ENCODE data around the gene HAPLN1. TPM values are rescaled to one million over a fixed set of nuclear protein-coding genes. Genes with fewer than 3 reads are reported as not detected.

The HAPLN1 gene
- total RNA-seq, 2 experiments from 2014 or later, result not detected

DNA sequence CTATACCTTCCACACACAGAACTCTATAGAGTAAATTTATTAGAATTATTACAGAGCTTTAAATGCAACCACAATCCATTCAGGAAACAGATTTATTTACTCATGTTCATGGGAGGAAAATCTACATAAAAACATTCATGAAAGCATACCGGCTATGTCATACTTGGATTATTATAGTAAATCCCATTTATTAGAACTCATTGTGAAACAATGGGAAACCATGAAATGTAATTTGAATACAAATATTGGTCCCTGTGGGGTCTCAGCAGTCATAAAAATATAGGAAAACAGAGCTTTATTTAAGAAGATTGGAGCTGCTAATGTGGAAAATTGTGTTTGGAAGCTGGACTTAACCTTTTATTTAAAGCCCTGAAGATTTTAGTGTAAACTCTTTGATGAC, 80.7 kb downstream of the HAPLN1 start:
- DNase-seq (no peak), ATAC-seq (no peak)
- H3K36me3 Mint-ChIP-seq (ENCODE audit: low read depth), result no peaks in the 10 kb centered on the region
- no peak overlapping the region for H3K27ac Mint-ChIP-seq
- H3K27me3 Mint-ChIP-seq, result no peaks in the 10 kb centered on the region
- TF ChIP-seq, protein P1, sequence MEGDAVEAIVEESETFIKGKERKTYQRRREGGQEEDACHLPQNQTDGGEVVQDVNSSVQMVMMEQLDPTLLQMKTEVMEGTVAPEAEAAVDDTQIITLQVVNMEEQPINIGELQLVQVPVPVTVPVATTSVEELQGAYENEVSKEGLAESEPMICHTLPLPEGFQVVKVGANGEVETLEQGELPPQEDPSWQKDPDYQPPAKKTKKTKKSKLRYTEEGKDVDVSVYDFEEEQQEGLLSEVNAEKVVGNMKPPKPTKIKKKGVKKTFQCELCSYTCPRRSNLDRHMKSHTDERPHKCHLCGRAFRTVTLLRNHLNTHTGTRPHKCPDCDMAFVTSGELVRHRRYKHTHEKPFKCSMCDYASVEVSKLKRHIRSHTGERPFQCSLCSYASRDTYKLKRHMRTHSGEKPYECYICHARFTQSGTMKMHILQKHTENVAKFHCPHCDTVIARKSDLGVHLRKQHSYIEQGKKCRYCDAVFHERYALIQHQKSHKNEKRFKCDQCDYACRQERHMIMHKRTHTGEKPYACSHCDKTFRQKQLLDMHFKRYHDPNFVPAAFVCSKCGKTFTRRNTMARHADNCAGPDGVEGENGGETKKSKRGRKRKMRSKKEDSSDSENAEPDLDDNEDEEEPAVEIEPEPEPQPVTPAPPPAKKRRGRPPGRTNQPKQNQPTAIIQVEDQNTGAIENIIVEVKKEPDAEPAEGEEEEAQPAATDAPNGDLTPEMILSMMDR (IDR thresholded peaks at IDR 0.05), result no peak
- CTCF ChIA-PET, result no interaction called here
- H3K4me1 Mint-ChIP-seq (ENCODE audit: low read depth), result no peaks in the 10 kb centered on the region
- POLR2A ChIA-PET, result no interaction called here
- intact Hi-C loops (cut with micrococcal nuclease), result no loop called here
- H3K4me3 Mint-ChIP-seq, result no peak overlapping the region
- H3K9me3 Mint-ChIP-seq, result no peaks in the 10 kb centered on the region

DNA sequence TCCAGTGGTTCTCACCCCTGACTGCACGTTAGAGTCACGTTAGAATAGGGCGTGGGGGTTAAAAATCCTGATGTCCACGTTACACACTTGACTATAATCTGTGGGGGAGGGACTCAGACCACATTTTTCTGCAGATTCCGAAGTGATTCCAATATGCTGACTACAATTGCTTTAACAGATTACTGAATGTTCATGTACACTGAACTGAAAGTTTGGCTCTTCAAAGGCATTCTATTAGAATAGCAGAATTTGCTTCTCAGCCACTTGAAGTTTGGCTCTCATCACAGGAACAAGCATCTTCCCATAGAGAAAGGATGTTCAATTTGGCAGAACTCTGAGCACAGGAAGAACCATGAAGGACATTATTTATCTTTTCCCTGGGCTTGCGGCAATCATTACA, 84.5 kb downstream of the HAPLN1 start:
- ATAC-seq, result no peak
- TF ChIP-seq, protein P1 (IDR thresholded peaks at IDR 0.05), result no peak
- no peaks in the 10 kb centered on the region for H3K4me1 Mint-ChIP-seq (ENCODE audit: low read depth)
- H3K4me3 Mint-ChIP-seq, result no peak overlapping the region
- CTCF ChIA-PET, result no interaction called here
- no peak for DNase-seq
- POLR2A ChIA-PET, result no interaction called here
- H3K27ac Mint-ChIP-seq, result no peak overlapping the region
- intact Hi-C loops (cut with micrococcal nuclease), result no loop called here
- H3K36me3 Mint-ChIP-seq (ENCODE audit: low read depth), result no peaks in the 10 kb centered on the region
- no peaks in the 10 kb centered on the region for H3K9me3 Mint-ChIP-seq
- H3K27me3 Mint-ChIP-seq, result no peaks in the 10 kb centered on the region

DNA sequence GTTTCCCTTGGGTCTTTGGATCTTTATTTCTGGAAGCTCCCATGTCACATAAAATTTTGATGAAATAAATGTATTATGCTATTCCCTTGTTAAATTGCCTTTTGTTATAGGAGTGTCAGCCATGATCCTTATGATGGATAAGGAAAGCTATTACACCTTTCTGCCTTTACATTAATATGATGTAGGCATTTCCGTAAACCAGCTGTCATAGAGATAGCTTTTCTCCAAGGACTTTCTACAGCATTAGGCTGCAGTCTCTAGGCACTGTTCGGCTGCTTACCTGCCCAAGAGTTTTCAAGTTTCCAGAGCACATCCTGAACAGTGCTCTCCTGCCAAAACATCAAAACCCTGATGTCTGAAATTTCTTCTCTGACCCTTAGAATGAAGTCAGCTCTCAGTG, 87.4 kb downstream of the HAPLN1 start:
- ATAC-seq (no peak), DNase-seq (no peak)
- no peak overlapping the region for H3K4me3 Mint-ChIP-seq
- TF ChIP-seq, protein P1 (IDR thresholded peaks at IDR 0.05), result no peak
- POLR2A ChIA-PET, result no interaction called here
- CTCF ChIA-PET, result no interaction called here
- H3K4me1 Mint-ChIP-seq (ENCODE audit: low read depth), result no peaks in the 10 kb centered on the region
- H3K36me3 Mint-ChIP-seq (ENCODE audit: low read depth), result no peaks in the 10 kb centered on the region
- intact Hi-C loops (cut with micrococcal nuclease), result no loop called here
- H3K9me3 Mint-ChIP-seq, result no peaks in the 10 kb centered on the region
- H3K27me3 Mint-ChIP-seq, result no peaks in the 10 kb centered on the region
- no peak overlapping the region for H3K27ac Mint-ChIP-seq

DNA sequence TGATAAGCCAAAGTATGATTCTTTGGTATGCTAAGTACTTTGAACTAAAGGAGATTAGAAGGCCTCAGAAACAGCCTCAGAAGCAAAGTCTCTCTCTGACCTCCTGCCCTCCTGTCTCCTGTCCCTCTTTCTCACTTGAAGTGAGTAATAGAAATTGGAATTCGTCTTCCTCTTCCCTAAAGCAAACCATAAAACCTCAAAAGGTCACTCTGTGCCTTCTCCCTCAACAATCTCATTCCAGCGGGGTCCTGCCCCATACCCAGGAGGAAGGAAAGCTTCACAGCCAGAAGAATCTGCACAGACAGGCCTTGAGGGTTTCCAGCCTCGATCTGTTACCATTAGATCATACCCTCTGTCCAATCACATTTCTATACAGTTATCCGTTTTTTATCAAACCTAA, 87.8 kb downstream of the HAPLN1 start:
- H3K27ac Mint-ChIP-seq, result no peak overlapping the region
- H3K4me1 Mint-ChIP-seq (ENCODE audit: low read depth), result no peaks in the 10 kb centered on the region
- H3K27me3 Mint-ChIP-seq, result no peaks in the 10 kb centered on the region
- no peak overlapping the region for H3K4me3 Mint-ChIP-seq
- CTCF ChIA-PET, result no interaction called here
- H3K36me3 Mint-ChIP-seq (ENCODE audit: low read depth), result no peaks in the 10 kb centered on the region
- intact Hi-C loops (cut with micrococcal nuclease), result no loop called here
- H3K9me3 Mint-ChIP-seq, result no peaks in the 10 kb centered on the region
- TF ChIP-seq, protein P1 (IDR thresholded peaks at IDR 0.05), result no peak
- POLR2A ChIA-PET, result no interaction called here
- ATAC-seq, result no peak
- DNase-seq, result no peak

DNA sequence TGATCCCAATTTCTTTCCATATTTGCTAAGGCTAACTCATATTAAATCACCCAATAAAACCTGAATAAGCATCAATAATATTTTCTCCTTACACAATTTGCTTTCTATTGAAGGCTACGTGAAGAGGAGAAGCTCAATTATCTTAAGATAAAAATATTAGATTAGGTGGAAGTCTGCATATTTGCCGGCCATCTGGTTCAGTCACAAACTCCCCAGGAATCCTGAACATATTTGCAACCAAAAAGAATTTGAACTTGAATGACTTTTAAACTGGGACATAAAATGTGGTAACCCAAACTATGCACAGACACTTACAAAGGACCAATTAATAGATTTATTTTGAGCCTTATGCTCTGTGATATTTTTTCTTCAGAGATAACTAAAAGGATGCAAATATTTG, 92.3 kb downstream of the HAPLN1 start:
- intact Hi-C loops (cut with micrococcal nuclease), result no loop called here
- ChIA-PET POLR2A (no interaction called here), CTCF (no interaction called here)
- H3K9me3 Mint-ChIP-seq, result peaks cover 2% of the 10 kb centered on the region
- TF ChIP-seq, protein P1 (IDR thresholded peaks at IDR 0.05), result no peak
- H3K27me3 Mint-ChIP-seq, result peaks cover 6% of the 10 kb centered on the region
- no peak for DNase-seq
- H3K27ac Mint-ChIP-seq, result no peak overlapping the region
- no peak overlapping the region for H3K4me3 Mint-ChIP-seq
- no peaks in the 10 kb centered on the region for H3K4me1 Mint-ChIP-seq (ENCODE audit: low read depth)
- H3K36me3 Mint-ChIP-seq (ENCODE audit: low read depth), result no peaks in the 10 kb centered on the region
- no peak for ATAC-seq

Measured in activated CD8-positive, alpha-beta T cell treated with anti-CD3 and anti-CD28 coated beads for 36 hours (primary cell).